Chondrocyte (in vitro differentiated cells): Measurements from ENCODE around the gene SH3PXD2A. TPM values are rescaled to one million over a fixed set of nuclear protein-coding genes. Genes with fewer than 3 reads are reported as not detected.

ENCODE experiments used
- DNase-seq: peaks from one replicate; pipeline ENCODE4 v3.0.0; 2021; ENCODE audit warnings: mixed read lengths, low spot score
- H3K27ac Mint-ChIP-seq: one replicate; pipeline ENCODE4 v1.8.0; 2021; ENCODE audit warnings: mild to moderate bottlenecking, moderate library complexity, mixed read lengths; ENCODE audit not compliant: unreplicated experiment
- H3K27me3 Mint-ChIP-seq: 2 replicates; pipeline ENCODE4 v1.8.0; 2021; ENCODE audit warnings: low read depth, mixed read lengths
- H3K36me3 Mint-ChIP-seq: 2 replicates; pipeline ENCODE4 v1.8.0; 2021; ENCODE audit warnings: low read depth, mixed read lengths
- H3K4me1 Mint-ChIP-seq: 2 replicates; pipeline ENCODE4 v1.8.0; 2021; ENCODE audit warnings: low read depth, mild to moderate bottlenecking, mixed read lengths
- H3K4me3 Mint-ChIP-seq: one replicate; pipeline ENCODE4 v1.8.0; 2021; ENCODE audit warnings: mild to moderate bottlenecking, moderate library complexity, mixed read lengths; ENCODE audit not compliant: unreplicated experiment
- H3K9me3 Mint-ChIP-seq: 2 replicates; pipeline ENCODE4 v1.8.0; 2021; ENCODE audit warnings: low read depth, mixed read lengths
- total RNA-seq: library from RNA; stranded (reverse); gene quantifications from 3 replicates; pipeline ENCODE4 v1.2.1, GENCODE V29; 2021
- TF ChIP-seq, protein P1 (sequence below): fragments of 200-600 bp; sonication (generic); IDR thresholded peaks from 2 replicates; pipeline ENCODE4 v1.5.0; 2021; ENCODE audit warnings: antibody characterized with exemption, mild to moderate bottlenecking, moderate library complexity

The SH3PXD2A gene
- total RNA-seq, 1 donor from 2014 or later = 46.0 TPM

DNA sequence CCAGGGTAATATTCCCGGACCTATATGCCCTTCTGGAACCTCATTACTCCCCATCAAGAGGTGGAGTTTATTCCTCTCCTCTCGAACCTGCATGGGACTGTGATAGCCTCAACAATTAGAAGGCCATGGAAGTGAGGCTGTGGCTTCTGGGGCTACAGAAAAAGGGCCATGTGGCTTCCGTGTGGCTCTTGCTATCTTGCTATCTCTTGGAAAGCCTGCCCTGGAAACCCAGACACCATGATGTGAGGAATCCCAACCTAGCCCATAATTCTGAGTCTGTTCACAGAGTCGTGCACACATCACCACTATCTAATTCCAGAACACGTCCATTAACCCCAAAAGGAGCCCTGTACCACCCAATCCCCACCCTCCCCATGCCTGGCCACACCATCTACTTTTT, 20.8 kb upstream of the SH3PXD2A start:
- no peak for DNase-seq
- no peak overlapping the region for H3K27ac Mint-ChIP-seq
- H3K27me3 Mint-ChIP-seq = no peaks in the 10 kb centered on the region
- no peaks in the 10 kb centered on the region for H3K9me3 Mint-ChIP-seq
- H3K36me3 Mint-ChIP-seq = peaks cover 22% of the 10 kb centered on the region
- peaks cover under 1% of the 10 kb centered on the region for H3K4me1 Mint-ChIP-seq
- H3K4me3 Mint-ChIP-seq = no peak overlapping the region
- TF ChIP-seq, protein P1, sequence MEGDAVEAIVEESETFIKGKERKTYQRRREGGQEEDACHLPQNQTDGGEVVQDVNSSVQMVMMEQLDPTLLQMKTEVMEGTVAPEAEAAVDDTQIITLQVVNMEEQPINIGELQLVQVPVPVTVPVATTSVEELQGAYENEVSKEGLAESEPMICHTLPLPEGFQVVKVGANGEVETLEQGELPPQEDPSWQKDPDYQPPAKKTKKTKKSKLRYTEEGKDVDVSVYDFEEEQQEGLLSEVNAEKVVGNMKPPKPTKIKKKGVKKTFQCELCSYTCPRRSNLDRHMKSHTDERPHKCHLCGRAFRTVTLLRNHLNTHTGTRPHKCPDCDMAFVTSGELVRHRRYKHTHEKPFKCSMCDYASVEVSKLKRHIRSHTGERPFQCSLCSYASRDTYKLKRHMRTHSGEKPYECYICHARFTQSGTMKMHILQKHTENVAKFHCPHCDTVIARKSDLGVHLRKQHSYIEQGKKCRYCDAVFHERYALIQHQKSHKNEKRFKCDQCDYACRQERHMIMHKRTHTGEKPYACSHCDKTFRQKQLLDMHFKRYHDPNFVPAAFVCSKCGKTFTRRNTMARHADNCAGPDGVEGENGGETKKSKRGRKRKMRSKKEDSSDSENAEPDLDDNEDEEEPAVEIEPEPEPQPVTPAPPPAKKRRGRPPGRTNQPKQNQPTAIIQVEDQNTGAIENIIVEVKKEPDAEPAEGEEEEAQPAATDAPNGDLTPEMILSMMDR = no peak

DNA sequence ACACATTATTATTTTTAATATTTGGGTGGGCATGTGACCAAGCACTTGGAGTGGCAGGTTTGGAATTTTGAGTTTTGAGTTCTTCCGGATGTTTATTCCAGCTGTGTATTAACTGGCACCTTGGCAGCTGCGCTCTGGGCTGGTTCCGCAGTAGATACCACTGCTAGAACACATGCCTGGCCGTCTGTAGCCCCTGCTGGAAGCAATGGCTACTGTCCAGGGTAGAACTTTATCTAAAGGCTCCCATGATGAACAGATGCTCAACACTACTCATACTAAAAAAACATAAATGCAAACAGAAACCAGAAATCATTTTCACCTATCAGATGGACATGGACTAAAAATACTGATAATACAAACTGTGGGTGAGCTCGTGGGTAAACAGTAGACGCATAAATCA, 19.4 kb upstream of the SH3PXD2A start:
- no peak overlapping the region for H3K27ac Mint-ChIP-seq
- H3K9me3 Mint-ChIP-seq = no peaks in the 10 kb centered on the region
- TF ChIP-seq, protein P1 = no peak
- DNase-seq = no peak
- H3K4me1 Mint-ChIP-seq = peaks cover 8% of the 10 kb centered on the region
- peaks cover 18% of the 10 kb centered on the region for H3K36me3 Mint-ChIP-seq
- H3K27me3 Mint-ChIP-seq = no peaks in the 10 kb centered on the region
- no peak overlapping the region for H3K4me3 Mint-ChIP-seq

GRCh38 chr10:103872137-103872931, 17.0 kb upstream of the SH3PXD2A start:
- TF ChIP-seq, protein P1 = no peak
- DNase-seq = no peak
- Mint-ChIP-seq H3K4me1 (peaks cover 8% of the 10 kb centered on the region), H3K4me3 (no peak overlapping the region), H3K27me3 (no peaks in the 10 kb centered on the region), H3K36me3 (peaks cover 5% of the 10 kb centered on the region), H3K27ac (no peak overlapping the region), H3K9me3 (no peaks in the 10 kb centered on the region)

DNA sequence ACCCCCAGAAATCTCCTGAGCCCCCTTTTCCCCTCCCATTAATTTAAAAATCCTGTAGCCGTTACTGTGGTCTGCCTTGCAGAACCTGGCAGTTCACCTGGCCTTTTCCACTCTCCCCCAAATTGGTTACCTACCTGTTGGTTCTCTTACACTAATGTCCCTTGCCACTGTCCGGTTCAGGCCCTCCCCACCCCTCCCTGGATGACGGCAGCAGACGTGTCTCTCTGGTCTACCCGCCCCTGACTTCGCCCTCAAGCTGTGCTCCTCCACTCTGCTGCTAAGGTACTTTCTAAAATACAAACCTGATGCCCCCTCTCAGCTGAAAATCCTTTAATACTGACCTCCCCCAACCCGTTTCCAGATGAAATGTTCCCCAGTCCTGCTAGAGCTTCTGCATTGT, 15.6 kb upstream of the SH3PXD2A start:
- H3K4me3 Mint-ChIP-seq = no peak overlapping the region
- no peaks in the 10 kb centered on the region for H3K27me3 Mint-ChIP-seq
- no peaks in the 10 kb centered on the region for H3K9me3 Mint-ChIP-seq
- TF ChIP-seq, protein P1 = no peak
- peaks cover 8% of the 10 kb centered on the region for H3K4me1 Mint-ChIP-seq
- H3K36me3 Mint-ChIP-seq = peaks cover 3% of the 10 kb centered on the region
- DNase-seq = no peak
- H3K27ac Mint-ChIP-seq = no peak overlapping the region

DNA sequence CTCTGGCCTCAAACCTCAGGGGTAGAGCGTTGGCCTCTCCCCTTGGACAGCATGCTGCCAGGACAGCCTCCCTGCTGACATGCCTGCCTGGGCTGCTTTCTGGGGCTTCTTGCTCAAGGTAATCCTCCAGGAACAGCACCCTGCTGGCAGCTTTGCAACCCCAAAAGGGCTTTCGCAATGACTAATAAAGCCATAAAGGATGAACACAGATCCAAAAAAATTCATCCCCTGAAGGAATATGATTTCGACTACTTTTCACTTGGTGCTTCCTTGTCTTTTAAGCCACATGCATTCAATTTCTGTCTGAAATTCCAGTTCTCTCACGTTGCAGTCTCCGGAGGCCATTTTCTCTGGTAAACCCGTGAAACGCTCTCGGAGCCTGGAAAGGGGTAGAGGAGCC, 15.1 kb upstream of the SH3PXD2A start:
- Mint-ChIP-seq H3K27me3 (no peaks in the 10 kb centered on the region), H3K4me3 (no peak overlapping the region), H3K27ac (no peak overlapping the region), H3K36me3 (peaks cover 3% of the 10 kb centered on the region), H3K9me3 (peaks cover under 1% of the 10 kb centered on the region), H3K4me1 (peaks cover 8% of the 10 kb centered on the region)
- TF ChIP-seq, protein P1 = no peak
- no peak for DNase-seq
